Measurements from ENCODE around the gene NOS3. TPM values are rescaled to one million over a fixed set of nuclear protein-coding genes. Genes with fewer than 3 reads are reported as not detected.

The NOS3 gene
- total and polyA plus RNA-seq, 9 of the 15 experiments (the other 6 are each of a cell fraction or from before 2014, with no cell fraction given): 1.1 to 121 (median 23.6) TPM

GRCh38 chr7:150961510-150962289, 29.1 kb upstream of the NOS3 start (continued):
- TF ChIP-seq TFE3 (CRISPR knock-in tag; IDR thresholded peaks at IDR 0.05) (0 out of 2 replicates have a peak, but pooled peaks have one; percentile 1), MXI1 (IDR thresholded peaks at IDR 0.05; ENCODE audit: low read depth, low read length) (no peak), NR4A1 (CRISPR knock-in tag; IDR thresholded peaks at IDR 0.05) (peak; percentile 76), NR4A1 (tag; IDR thresholded peaks at IDR 0.05) (peak; percentile 87; the same call in 1 of the 2 replicates), ZNF589 (CRISPR knock-in tag; IDR thresholded peaks at IDR 0.05; ENCODE audit: low read depth) (peak; percentile 60; the same call in 1 of the 2 replicates), ETS1 (conservative IDR thresholded peaks at IDR 0.05; ENCODE audit: control insufficient read depth, low read depth, low read length) (no peak), TCF15 (CRISPR knock-in tag; IDR thresholded peaks at IDR 0.05) (peak; percentile 10; the same call in 1 of the 2 replicates), CREB3L1 (IDR thresholded peaks at IDR 0.05; ENCODE audit: borderline replicate concordance, low read depth) (0 out of 2 replicates have a peak, but pooled peaks have one; percentile 23), SNIP1 (IDR thresholded peaks at IDR 0.05; ENCODE audit: low read depth) (no peak), E2F6 (IDR thresholded peaks at IDR 0.05; ENCODE audit: borderline replicate concordance in 1 of 2, extremely low read depth in 1 of 2, insufficient read depth in 1 of 2, insufficient read length in 1 of 2, low read depth in 1 of 2, low read length in 1 of 2, poor library complexity in 1 of 2, severe bottlenecking in 1 of 2) (peak; percentile 18 to 36), NFIC (IDR thresholded peaks at IDR 0.05) (peak; percentile 61; the same call in 1 of the 2 replicates), SREBF2 (CRISPR knock-in tag; IDR thresholded peaks at IDR 0.05) (peak; percentile 94; the same call in 1 of the 2 replicates), HES1 (IDR thresholded peaks at IDR 0.05; ENCODE audit: low read depth) (no peak), MTA2 (IDR thresholded peaks at IDR 0.05; ENCODE audit: low read depth) (peak; percentile 43; the same call in 1 of the 2 replicates), ZNF780A (CRISPR knock-in tag; IDR thresholded peaks at IDR 0.05) (no peak), NR2C2 (CRISPR knock-in tag; IDR thresholded peaks at IDR 0.05) (peak; percentile 85; the same call in 1 of the 2 replicates), NR2C2 (tag; IDR thresholded peaks at IDR 0.05) (peak; percentile 92), SNAPC5 (CRISPR knock-in tag; IDR thresholded peaks at IDR 0.05) (no peak), SRSF1 (IDR thresholded peaks at IDR 0.05; ENCODE audit: low read depth, low read length) (no peak)

Data from K562 (cell line).